Tibial nerve (tissue), 4 donors: ENCODE data around the gene GPANK1. TPM values are rescaled to one million over a fixed set of nuclear protein-coding genes. Genes with fewer than 3 reads are reported as not detected.
A peak's percentile ranks its signal among the peaks of the same experiment; 100 is the strongest.

ENCODE experiments used
- DNase-seq, 2 donors: peaks; one replicate each; pipeline ENCODE4 v3.0.0-alpha.2; 2019; ENCODE audit warnings: low spot score in 2 of 2
- H3K27ac ChIP-seq, 4 donors: fragments of 200-600 bp; sonication (generic) in 3 of 4; one replicate each; pipeline ENCODE4 v1.5.1; 2017 to 2019; ENCODE audit warnings: mild to moderate bottlenecking in 1 of 4
- H3K27me3 ChIP-seq, 2 donors: fragments of 200-600 bp; sonication (generic) in 1 of 2; one replicate each; pipeline versions ENCODE4 v1.5.1 to v1.6.0; 2017 to 2019
- H3K36me3 ChIP-seq, 3 donors: fragments of 200-600 bp; sonication (generic); one replicate each; pipeline ENCODE4 v1.5.1; 2018 to 2019
- H3K4me1 ChIP-seq, 4 donors: fragments of 200-600 bp; sonication (generic) in 3 of 4; one replicate each; pipeline ENCODE4 v1.5.1; 2017 to 2019
- H3K4me3 ChIP-seq, 4 donors: fragments of 200-600 bp; sonication (generic) in 3 of 4; one replicate each; pipeline ENCODE4 v1.5.1; 2017 to 2019; ENCODE audit warnings: mild to moderate bottlenecking in 1 of 4, moderate library complexity in 1 of 4
- H3K9me3 ChIP-seq, 4 donors: fragments of 200-600 bp; sonication (generic) in 3 of 4; one replicate each; pipeline ENCODE4 v1.5.1; 2017 to 2019
- CTCF ChIP-seq, 5 experiments: fragments of 200-600 bp in 3 of 5; fragments of 450-650 bp in 2 of 5; sonication (generic) in 3 of 5; IDR thresholded peaks; one replicate each; pipeline ENCODE4 v1.5.1; 2016 to 2019; ENCODE audit warnings: antibody characterized with exemption in 5 of 5, mild to moderate bottlenecking in 3 of 5, moderate library complexity in 2 of 5
- EP300 ChIP-seq, 2 donors: sonication (generic); formaldehyde crosslinking; IDR thresholded peaks; one replicate each; pipeline ENCODE4 v1.6.1; 2017; ENCODE audit warnings: antibody characterized with exemption in 2 of 2, mild to moderate bottlenecking in 1 of 2
- POLR2A ChIP-seq, 2 donors: fragments of 450-650 bp; IDR thresholded peaks; one replicate each; pipeline ENCODE4 v1.6.1; 2017; ENCODE audit warnings: antibody characterized with exemption in 2 of 2, mild to moderate bottlenecking in 2 of 2, moderate library complexity in 2 of 2
- WGBS, 2 donors: methylation state at CpG; one replicate each; pipeline ENCODE4 v1.1.5; 2018; 5-methylcytosine and 5-hydroxymethylcytosine counted together
- total RNA-seq, 4 donors: library from RNA; depleted of rRNA; stranded (reverse); fragments of >200 nt; gene quantifications; one replicate each; pipeline ENCODE4 v1.1.0, GENCODE V29; 2016

Gene GPANK1
- 10 to 100 TPM; 18.8 to 30.0 (median 26.5) TPM for total RNA-seq

- 1% methylated on average over 39 of the region's 39 CpGs for WGBS, 2 donors
- H3K4me1 ChIP-seq = peaks cover 0 to 65% (median 26%) of the 10 kb centered on the region in 4 donors
- peak; percentile 58 to 92 for TF ChIP-seq EP300 (IDR thresholded peaks at IDR 0.05)
- peak; percentile 62 to 69 for TF ChIP-seq POLR2A (IDR thresholded peaks at IDR 0.05)
- peak in 1 of 5 experiments; percentile 10 for TF ChIP-seq CTCF (IDR thresholded peaks at IDR 0.05)
- peak within 1 kb of the TSS; percentile 67 to 93 (median 87) for H3K4me3 ChIP-seq
- no peaks in the 10 kb centered on the region for H3K27me3 ChIP-seq
- H3K27ac ChIP-seq = peak within 1 kb of the TSS; percentile 60 to 99 (median 96)
- peaks cover 8 to 53% (median 17%) of the 10 kb centered on the region in 3 donors for H3K36me3 ChIP-seq
- DNase-seq = peak; percentile 83 to 95
- H3K9me3 ChIP-seq = no peaks in the 10 kb centered on the region
Measured at GRCh38 chr6:31664790-31665500, at the start of gene GPANK1. Gene GPANK1, minus strand, starts transcription at chr6:31664997. Its CDS starts 519 bp downstream, at chr6:31664478.

- no peaks in the 10 kb centered on the region for H3K9me3 ChIP-seq
- H3K4me3 ChIP-seq = no peak overlapping the region
- DNase-seq = no peak
- WGBS, 2 donors = 22 to 28% methylated on average over 5 of the region's 5 CpGs
- no peaks in the 10 kb centered on the region for H3K27me3 ChIP-seq
- no peak for TF ChIP-seq EP300 (IDR thresholded peaks at IDR 0.05)
- no peak for TF ChIP-seq CTCF (IDR thresholded peaks at IDR 0.05)
- TF ChIP-seq POLR2A (IDR thresholded peaks at IDR 0.05) = no peak
- peaks cover 0 to 7% (median 0%) of the 10 kb centered on the region in 4 donors for H3K4me1 ChIP-seq
- H3K27ac ChIP-seq = no peak overlapping the region
- H3K36me3 ChIP-seq = no peaks in the 10 kb centered on the region
Measured at GRCh38 chr6:31713991-31714684, 49.3 kb upstream of the GPANK1 start.

- peaks cover 0 to 7% (median 0%) of the 10 kb centered on the region in 4 donors for H3K4me1 ChIP-seq
- TF ChIP-seq EP300 (IDR thresholded peaks at IDR 0.05) = no peak
- no peak for TF ChIP-seq CTCF (IDR thresholded peaks at IDR 0.05)
- TF ChIP-seq POLR2A (IDR thresholded peaks at IDR 0.05) = no peak
- WGBS, 2 donors = 51 to 53% methylated on average over 4 of the region's 4 CpGs
- no peaks in the 10 kb centered on the region for H3K36me3 ChIP-seq
- H3K27me3 ChIP-seq = no peaks in the 10 kb centered on the region
- no peaks in the 10 kb centered on the region for H3K9me3 ChIP-seq
- no peak for DNase-seq
- H3K27ac ChIP-seq = no peak overlapping the region
- no peak overlapping the region for H3K4me3 ChIP-seq
Measured at GRCh38 chr6:31713465-31713864, 48.7 kb upstream of the GPANK1 start.

GRCh38 chr6:31712296-31712695 lies 47.5 kb upstream of the GPANK1 start:
- no peaks in the 10 kb centered on the region for H3K36me3 ChIP-seq
- H3K4me1 ChIP-seq = peaks cover 0 to 7% (median 0%) of the 10 kb centered on the region in 4 donors
- H3K9me3 ChIP-seq = no peaks in the 10 kb centered on the region
- no peak overlapping the region for H3K27ac ChIP-seq
- no peak for DNase-seq
- no peaks in the 10 kb centered on the region for H3K27me3 ChIP-seq
- H3K4me3 ChIP-seq = no peak overlapping the region
- no peak for TF ChIP-seq CTCF (IDR thresholded peaks at IDR 0.05)
- WGBS, 2 donors = 79% methylated on average over 8 of the region's 8 CpGs

GRCh38 chr6:31711233-31711632 lies 46.4 kb upstream of the GPANK1 start:
- no peak for TF ChIP-seq POLR2A (IDR thresholded peaks at IDR 0.05)
- TF ChIP-seq CTCF (IDR thresholded peaks at IDR 0.05) = no peak
- no peak for TF ChIP-seq EP300 (IDR thresholded peaks at IDR 0.05)
- Histone ChIP-seq H3K4me3 (no peak overlapping the region), H3K4me1 (peaks cover 0 to 7% (median 0%) of the 10 kb centered on the region in 4 donors), H3K27ac (no peak overlapping the region), H3K36me3 (no peaks in the 10 kb centered on the region), H3K9me3 (no peaks in the 10 kb centered on the region), H3K27me3 (no peaks in the 10 kb centered on the region)
- DNase-seq = no peak
- WGBS, 2 donors = 56 to 59% methylated on average over 8 of the region's 8 CpGs
